Measurements from ENCODE around the gene PXDN.

DNA sequence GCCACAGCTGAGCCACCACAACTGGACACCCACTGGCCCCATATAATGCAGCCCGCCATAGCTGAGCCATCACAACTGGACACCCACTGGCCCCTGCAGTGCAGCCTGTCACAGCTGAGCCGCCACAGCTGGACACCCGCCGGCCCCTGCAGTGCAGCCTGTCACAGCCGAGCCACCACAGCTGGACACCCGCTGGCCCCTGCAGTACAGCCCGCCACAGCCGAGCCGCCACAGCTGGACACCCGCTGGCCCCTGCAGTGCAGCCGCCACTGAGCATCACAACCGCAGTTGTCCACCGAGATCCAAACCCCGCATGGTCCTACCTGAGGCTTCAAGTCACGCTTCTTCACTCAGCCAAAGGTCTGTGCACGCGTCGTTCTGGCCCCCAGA lies 134.2 kb downstream of the PXDN start:
- TF ChIP-seq, protein P1, sequence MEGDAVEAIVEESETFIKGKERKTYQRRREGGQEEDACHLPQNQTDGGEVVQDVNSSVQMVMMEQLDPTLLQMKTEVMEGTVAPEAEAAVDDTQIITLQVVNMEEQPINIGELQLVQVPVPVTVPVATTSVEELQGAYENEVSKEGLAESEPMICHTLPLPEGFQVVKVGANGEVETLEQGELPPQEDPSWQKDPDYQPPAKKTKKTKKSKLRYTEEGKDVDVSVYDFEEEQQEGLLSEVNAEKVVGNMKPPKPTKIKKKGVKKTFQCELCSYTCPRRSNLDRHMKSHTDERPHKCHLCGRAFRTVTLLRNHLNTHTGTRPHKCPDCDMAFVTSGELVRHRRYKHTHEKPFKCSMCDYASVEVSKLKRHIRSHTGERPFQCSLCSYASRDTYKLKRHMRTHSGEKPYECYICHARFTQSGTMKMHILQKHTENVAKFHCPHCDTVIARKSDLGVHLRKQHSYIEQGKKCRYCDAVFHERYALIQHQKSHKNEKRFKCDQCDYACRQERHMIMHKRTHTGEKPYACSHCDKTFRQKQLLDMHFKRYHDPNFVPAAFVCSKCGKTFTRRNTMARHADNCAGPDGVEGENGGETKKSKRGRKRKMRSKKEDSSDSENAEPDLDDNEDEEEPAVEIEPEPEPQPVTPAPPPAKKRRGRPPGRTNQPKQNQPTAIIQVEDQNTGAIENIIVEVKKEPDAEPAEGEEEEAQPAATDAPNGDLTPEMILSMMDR (IDR thresholded peaks at IDR 0.05): no peak
- TF ChIP-seq POLR2A (IDR thresholded peaks at IDR 0.05): no peak

Data from heart left ventricle (tissue), 13 donors.